Endothelial cell of umbilical vein (primary cell): ENCODE data around the gene SLC66A2. TPM values are rescaled to one million over a fixed set of nuclear protein-coding genes. Genes with fewer than 3 reads are reported as not detected.

Experiments
- BruUV-seq: library from RNA; stranded (reverse); fragments of 400-500 nt; replicated peaks from 2 replicates; lab custom pipeline; 2021; lab: Mats Ljungman, UMichigan
- CTCF ChIA-PET: fragments of 300-600, 350-600 bp; sonication (Branson Sonifier 250); formaldehyde crosslinking; loops from one replicate; lab custom pipeline; 2021; ENCODE audit warnings: antibody characterized with exemption, inconsistent platforms; lab: Charles Lee
- POLR2A ChIA-PET: fragments of 300-600, 350-600 bp; sonication (Branson Sonifier 250); formaldehyde crosslinking; loops from one replicate; lab custom pipeline; 2021; ENCODE audit warnings: antibody characterized with exemption, inconsistent platforms; lab: Charles Lee
- DNase-seq: peaks from one replicate; pipeline ENCODE4 v3.0.0-alpha.2; 2011; ENCODE audit warnings: low read depth, low spot score
- FAIRE-seq: peaks from 2 replicates; lab custom pipeline; 2011; peaks lifted over from hg19 to GRCh38; lab: Jason Lieb, UNC
- H2AFZ ChIP-seq: 2 replicates; pipeline ENCODE4 v1.6.0; 2012; ENCODE audit warnings: low read depth, low read length, control low read depth, inconsistent platforms
- H3K27ac ChIP-seq: 2 replicates; pipeline ENCODE4 v1.5.1; 2011; ENCODE audit warnings: low read depth, mild to moderate bottlenecking, control low read depth, low read length, moderate library complexity; ENCODE audit not compliant: insufficient read depth
- H3K27me3 ChIP-seq, 2 experiments: 2 replicates each; pipeline versions ENCODE4 v1.6.0 to v1.6.1; 2011; ENCODE audit warnings: low read length in 2 of 2, mixed read lengths in 1 of 2; ENCODE audit not compliant: control insufficient read depth in 2 of 2, insufficient read depth in 2 of 2
- H3K36me3 ChIP-seq, 2 experiments: 2 replicates in 1 of 2; 3 replicates in 1 of 2; pipeline ENCODE4 v1.5.1; 2011; ENCODE audit warnings: low read length in 2 of 2, mild to moderate bottlenecking in 1 of 2, moderate library complexity in 1 of 2; ENCODE audit not compliant: control insufficient read depth in 2 of 2, insufficient read depth in 2 of 2; ENCODE audit errors: extremely low read depth in 1 of 2
- H3K4me1 ChIP-seq: 3 replicates; pipeline ENCODE4 v1.5.1; 2011; ENCODE audit warnings: mild to moderate bottlenecking, low read length; ENCODE audit not compliant: control insufficient read depth, insufficient read depth; ENCODE audit errors: extremely low read depth
- H3K4me2 ChIP-seq: 2 replicates; pipeline ENCODE4 v1.6.1; 2011; ENCODE audit warnings: low read length, control low read depth, mixed read lengths; ENCODE audit not compliant: insufficient read depth
- H3K4me3 ChIP-seq, 3 experiments: fragments of 200-600 bp in 1 of 3; sonication (generic), shearing (Covaris generic) in 1 of 3; replicated peaks in 1 of 3; 2 replicates each; pipeline ENCODE4 v1.5.1; 2011 to 2016; ENCODE audit warnings: control low read depth in 3 of 3, low read length in 3 of 3, mild to moderate bottlenecking in 2 of 3, inconsistent platforms in 1 of 3, low read depth in 1 of 3, moderate library complexity in 1 of 3; ENCODE audit not compliant: insufficient read depth in 1 of 3
- H3K79me2 ChIP-seq: 2 replicates; pipeline ENCODE4 v1.6.0; 2012; ENCODE audit warnings: low read length, inconsistent platforms; ENCODE audit not compliant: control insufficient read depth, insufficient read depth
- H3K9ac ChIP-seq: replicated peaks from 2 replicates; pipeline ENCODE3; 2011; ENCODE audit warnings: low read length, control low read depth; ENCODE audit not compliant: insufficient read depth; ENCODE audit errors: extremely low read depth
- H3K9me1 ChIP-seq: replicated peaks from 3 replicates; pipeline ENCODE4 v1.6.0; 2011; ENCODE audit warnings: mild to moderate bottlenecking, low read length; ENCODE audit not compliant: control insufficient read depth, insufficient read depth; ENCODE audit errors: extremely low read depth
- H3K9me3 ChIP-seq: replicated peaks from 2 replicates; pipeline ENCODE4 v1.5.1; 2012; ENCODE audit warnings: low read length, inconsistent platforms; ENCODE audit not compliant: control insufficient read depth, insufficient read depth
- H4K20me1 ChIP-seq: replicated peaks from 2 replicates; pipeline ENCODE3; 2011; ENCODE audit warnings: mild to moderate bottlenecking, low read length; ENCODE audit not compliant: control insufficient read depth, insufficient read depth; ENCODE audit errors: extremely low read depth
- CTCF ChIP-seq, 2 donors: IDR thresholded peaks; 1 replicate in 1 of 2; 2 replicates in 1 of 2; pipeline ENCODE4 v1.5.1; 2011; ENCODE audit warnings: low read length in 2 of 2, mild to moderate bottlenecking in 2 of 2, moderate library complexity in 2 of 2, control low read depth in 1 of 2, inconsistent platforms in 1 of 2, low read depth in 1 of 2; ENCODE audit not compliant: insufficient read depth in 1 of 2; ENCODE audit errors: extremely low read depth in 1 of 2
- EZH2 ChIP-seq: IDR thresholded peaks from 2 replicates; pipeline ENCODE4 v1.6.1; 2012; ENCODE audit warnings: borderline replicate concordance, low read depth, mild to moderate bottlenecking, moderate library complexity, low read length, inconsistent platforms; ENCODE audit not compliant: severe bottlenecking
- FOS ChIP-seq: IDR thresholded peaks from 2 replicates; pipeline ENCODE4 v1.6.1; 2011; ENCODE audit warnings: mild to moderate bottlenecking, low read length, moderate library complexity, borderline replicate concordance; ENCODE audit not compliant: insufficient read depth
- GATA2 ChIP-seq: IDR thresholded peaks from 2 replicates; pipeline ENCODE4 v1.7.0; 2011; ENCODE audit warnings: low read depth, mild to moderate bottlenecking, moderate library complexity, mixed read lengths, low read length; ENCODE audit not compliant: insufficient read length, insufficient read depth
- JUN ChIP-seq: IDR thresholded peaks from 2 replicates; pipeline ENCODE4 v1.6.1; 2011; ENCODE audit warnings: borderline replicate concordance, low read depth; ENCODE audit not compliant: insufficient read length, insufficient read depth
- MAX ChIP-seq: IDR thresholded peaks from 2 replicates; pipeline ENCODE4 v1.6.1; 2011; ENCODE audit not compliant: insufficient read depth, insufficient read length
- MYC ChIP-seq: IDR thresholded peaks from one replicate; pipeline ENCODE4 v1.6.1; 2011; ENCODE audit warnings: mild to moderate bottlenecking, low read depth, low read length
- POLR2A ChIP-seq: IDR thresholded peaks from 2 replicates; pipeline ENCODE4 v1.6.1; 2012; ENCODE audit warnings: low read depth, mild to moderate bottlenecking, control low read depth, low read length
- POLR2AphosphoS5 ChIP-seq: IDR thresholded peaks from 2 replicates; pipeline ENCODE4 v1.6.1; 2012; ENCODE audit warnings: low read depth, mild to moderate bottlenecking, control low read depth, low read length, moderate library complexity; ENCODE audit not compliant: insufficient read depth
- dilution Hi-C: fragments of 300-500 bp; cut with MboI; formaldehyde crosslinking; loops from one replicate; pipeline ENCODE4 v1.15.0; 2019; ENCODE audit warnings: low sequenced_read_pairs; ENCODE audit not compliant: extremely low pct_ligation_motif_present
- intact Hi-C: fragments of 100-400 bp; cut with micrococcal nuclease; formaldehyde crosslinking; loops from one replicate; pipeline ENCODE4 v1.10.0; 2022
- polyA plus RNA-seq, 4 experiments: library from polyadenylated mRNA; depleted of rRNA in 3 of 4; stranded (reverse) in 3 of 4; unstranded in 1 of 4; fragments of >200 nt; gene quantifications; 2 replicates each; pipeline versions ENCODE4 v1.2.1 to v1.2.3, GENCODE V29; 2011 to 2012; ENCODE audit warnings: missing spikeins in 1 of 4
- total RNA-seq: library from RNA; stranded (reverse); gene quantifications from 2 replicates; pipeline ENCODE4 v1.2.3, GENCODE V29; 2021

SLC66A2 gene
- total and polyA plus RNA-seq, 2 donors (not counting 3 experiments of a cell fraction or from before 2014, with no cell fraction given), result 32.5 to 37.1 TPM

GRCh38 chr18:79912994-79913831 lies 38.2 kb downstream of the SLC66A2 start:
- FAIRE-seq (no peak), DNase-seq (no peak)
- BruUV-seq, result no TSS peak
- dilution Hi-C loops (no loop called here), intact Hi-C loops (no loop called here)
- no peaks in the 10 kb centered on the region for H3K27me3 ChIP-seq
- no peaks in the 10 kb centered on the region for H3K4me1 ChIP-seq
- no peaks in the 10 kb centered on the region for H4K20me1 ChIP-seq
- no peaks in the 10 kb centered on the region for H3K79me2 ChIP-seq
- ChIA-PET POLR2A (no interaction called here), CTCF (no interaction called here)
- H3K4me3 ChIP-seq, result no peak overlapping the region
- no peak overlapping the region for H2AFZ ChIP-seq
- no peaks in the 10 kb centered on the region for H3K9me1 ChIP-seq
- no peak for TF ChIP-seq CTCF (IDR thresholded peaks at IDR 0.05; ENCODE audit: extremely low read depth in 1 of 2, insufficient read depth in 1 of 2, low read depth in 1 of 2, low read length in 2 of 2)
- TF ChIP-seq MAX, result no peak
- no peak for TF ChIP-seq FOS
- no peak for TF ChIP-seq EZH2
- TF ChIP-seq POLR2AphosphoS5, result no peak
- no peak for TF ChIP-seq JUN
- TF ChIP-seq MYC, result no peak
- no peak for TF ChIP-seq POLR2A
- TF ChIP-seq GATA2, result no peak
- no peak overlapping the region for H3K4me2 ChIP-seq
- H3K36me3 ChIP-seq, result peaks cover 0 to 1% of the 10 kb centered on the region in 2 experiments
- H3K9ac ChIP-seq, result no peak overlapping the region
- H3K9me3 ChIP-seq, result no peaks in the 10 kb centered on the region
- H3K27ac ChIP-seq, result no peak overlapping the region
